Loucy (cell line): ENCODE measurements around the gene SPTSSB.

Experiments used
- H2AFZ ChIP-seq: fragments of 200-600 bp; sonication (generic); 2 replicates; pipeline ENCODE4 v1.6.0; 2016; ENCODE audit warnings: antibody characterized with exemption, mild to moderate bottlenecking, low read length, moderate library complexity
- H3F3A ChIP-seq: fragments of 200-600 bp; 2 replicates; pipeline ENCODE4 v1.6.0; 2016; ENCODE audit warnings: antibody characterized with exemption, low read depth, mild to moderate bottlenecking
- H3K27me3 ChIP-seq: fragments of 200-600 bp; sonication (generic); 2 replicates; pipeline ENCODE4 v1.6.1; 2014; ENCODE audit warnings: low read length, mild to moderate bottlenecking; ENCODE audit not compliant: insufficient read depth, poor library complexity, severe bottlenecking
- H3K36me3 ChIP-seq: fragments of 200-600 bp; sonication (generic); 2 replicates; pipeline ENCODE4 v1.6.1; 2016; ENCODE audit warnings: low read length; ENCODE audit not compliant: insufficient read depth
- H3K4me1 ChIP-seq: fragments of 200-600 bp; sonication (generic); 2 replicates; pipeline ENCODE4 v1.5.1; 2014; ENCODE audit warnings: low read length, mild to moderate bottlenecking; ENCODE audit not compliant: insufficient read depth, poor library complexity, severe bottlenecking
- H3K4me2 ChIP-seq: fragments of 200-600 bp; sonication (generic); 2 replicates; pipeline ENCODE4 v1.6.0; 2014; ENCODE audit warnings: antibody characterized with exemption, low read length, low read depth, mild to moderate bottlenecking; ENCODE audit not compliant: poor library complexity, severe bottlenecking
- H3K4me3 ChIP-seq: fragments of 200-600 bp; sonication (generic); 2 replicates; pipeline ENCODE4 v1.5.1; 2014; ENCODE audit warnings: low read length, mild to moderate bottlenecking, mixed read lengths; ENCODE audit not compliant: poor library complexity, severe bottlenecking
- H3K79me2 ChIP-seq: fragments of 200-600 bp; sonication (generic); 2 replicates; pipeline ENCODE4 v1.6.1; 2014; ENCODE audit warnings: low read length; ENCODE audit not compliant: insufficient read depth
- H3K9ac ChIP-seq: fragments of 200-600 bp; sonication (generic); 2 replicates; pipeline ENCODE4 v1.6.0; 2014; ENCODE audit warnings: mild to moderate bottlenecking, low read depth, low read length, moderate library complexity; ENCODE audit not compliant: poor library complexity, severe bottlenecking
- H3K9me2 ChIP-seq: fragments of 200-600 bp; sonication (generic); replicated peaks from 2 replicates; pipeline ENCODE4 v1.6.1; 2016; ENCODE audit warnings: low read depth, low read length, mixed read lengths
- H3K9me3 ChIP-seq: fragments of 200-600 bp; sonication (generic); 2 replicates; pipeline ENCODE4 v1.6.1; 2014; ENCODE audit warnings: mild to moderate bottlenecking, antibody characterized with exemption, low read length, low read depth; ENCODE audit not compliant: insufficient read depth
- H4K20me1 ChIP-seq: fragments of 200-600 bp; sonication (generic); 2 replicates; pipeline ENCODE4 v1.6.0; 2014; ENCODE audit warnings: antibody characterized with exemption, low read length, mild to moderate bottlenecking; ENCODE audit not compliant: insufficient read depth, poor library complexity, severe bottlenecking
- CTCF ChIP-seq: fragments of 200-600 bp; sonication (generic); conservative IDR thresholded peaks from 2 replicates; pipeline ENCODE4 v1.5.1; 2014; ENCODE audit warnings: mild to moderate bottlenecking, antibody characterized with exemption, low read length
- EZH2phosphoT487 ChIP-seq: fragments of 200-600 bp; IDR thresholded peaks from 2 replicates; pipeline ENCODE4 v1.6.1; 2018; ENCODE audit warnings: antibody characterized with exemption, mild to moderate bottlenecking, moderate library complexity, borderline replicate concordance

Gene SPTSSB

GRCh38 chr3:161343986-161344385 lies 27.3 kb downstream of the SPTSSB start:
- no peak overlapping the region for H2AFZ ChIP-seq
- no peaks in the 10 kb centered on the region for H3K9me3 ChIP-seq
- H3K4me3 ChIP-seq: no peak overlapping the region
- no peaks in the 10 kb centered on the region for H4K20me1 ChIP-seq
- no peaks in the 10 kb centered on the region for H3F3A ChIP-seq
- peaks cover 6% of the 10 kb centered on the region for H3K27me3 ChIP-seq
- no peak overlapping the region for H3K4me2 ChIP-seq
- no peaks in the 10 kb centered on the region for H3K36me3 ChIP-seq
- no peaks in the 10 kb centered on the region for H3K9me2 ChIP-seq
- H3K79me2 ChIP-seq: no peaks in the 10 kb centered on the region
- H3K4me1 ChIP-seq: no peaks in the 10 kb centered on the region
- TF ChIP-seq EZH2phosphoT487 (no peak), CTCF (no peak)
- H3K9ac ChIP-seq: no peak overlapping the region

GRCh38 chr3:161343540-161343939 lies 27.8 kb downstream of the SPTSSB start:
- peaks cover 6% of the 10 kb centered on the region for H3K27me3 ChIP-seq
- no peaks in the 10 kb centered on the region for H3K4me1 ChIP-seq
- no peak overlapping the region for H2AFZ ChIP-seq
- no peak overlapping the region for H3K4me2 ChIP-seq
- H3K9me2 ChIP-seq: no peaks in the 10 kb centered on the region
- no peaks in the 10 kb centered on the region for H3K79me2 ChIP-seq
- no peaks in the 10 kb centered on the region for H3F3A ChIP-seq
- no peaks in the 10 kb centered on the region for H3K36me3 ChIP-seq
- no peaks in the 10 kb centered on the region for H4K20me1 ChIP-seq
- TF ChIP-seq CTCF (no peak), EZH2phosphoT487 (no peak)
- H3K9ac ChIP-seq: no peak overlapping the region
- no peaks in the 10 kb centered on the region for H3K9me3 ChIP-seq
- H3K4me3 ChIP-seq: no peak overlapping the region

GRCh38 chr3:161342629-161343028 lies 28.7 kb downstream of the SPTSSB start:
- Histone ChIP-seq H3K9ac (no peak overlapping the region), H3K4me3 (no peak overlapping the region), H3K27me3 (peaks cover 9% of the 10 kb centered on the region), H3F3A (no peaks in the 10 kb centered on the region), H3K36me3 (no peaks in the 10 kb centered on the region), H3K9me3 (no peaks in the 10 kb centered on the region), H3K9me2 (no peaks in the 10 kb centered on the region), H3K4me1 (no peaks in the 10 kb centered on the region), H4K20me1 (no peaks in the 10 kb centered on the region), H2AFZ (no peak overlapping the region), H3K79me2 (no peaks in the 10 kb centered on the region), H3K4me2 (no peak overlapping the region)
- TF ChIP-seq EZH2phosphoT487 (no peak), CTCF (no peak)
